Embryonic facial prominence (tissue), 1 donor: Measurements from ENCODE around the gene CDCP1.
A peak's percentile ranks its signal among the peaks of the same experiment; 100 is the strongest.

Experiments used
- DNase-seq: peaks from one replicate; pipeline ENCODE4 v3.0.0-alpha.2; 2016; ENCODE audit errors: extremely low spot score

CDCP1 gene, protein sequence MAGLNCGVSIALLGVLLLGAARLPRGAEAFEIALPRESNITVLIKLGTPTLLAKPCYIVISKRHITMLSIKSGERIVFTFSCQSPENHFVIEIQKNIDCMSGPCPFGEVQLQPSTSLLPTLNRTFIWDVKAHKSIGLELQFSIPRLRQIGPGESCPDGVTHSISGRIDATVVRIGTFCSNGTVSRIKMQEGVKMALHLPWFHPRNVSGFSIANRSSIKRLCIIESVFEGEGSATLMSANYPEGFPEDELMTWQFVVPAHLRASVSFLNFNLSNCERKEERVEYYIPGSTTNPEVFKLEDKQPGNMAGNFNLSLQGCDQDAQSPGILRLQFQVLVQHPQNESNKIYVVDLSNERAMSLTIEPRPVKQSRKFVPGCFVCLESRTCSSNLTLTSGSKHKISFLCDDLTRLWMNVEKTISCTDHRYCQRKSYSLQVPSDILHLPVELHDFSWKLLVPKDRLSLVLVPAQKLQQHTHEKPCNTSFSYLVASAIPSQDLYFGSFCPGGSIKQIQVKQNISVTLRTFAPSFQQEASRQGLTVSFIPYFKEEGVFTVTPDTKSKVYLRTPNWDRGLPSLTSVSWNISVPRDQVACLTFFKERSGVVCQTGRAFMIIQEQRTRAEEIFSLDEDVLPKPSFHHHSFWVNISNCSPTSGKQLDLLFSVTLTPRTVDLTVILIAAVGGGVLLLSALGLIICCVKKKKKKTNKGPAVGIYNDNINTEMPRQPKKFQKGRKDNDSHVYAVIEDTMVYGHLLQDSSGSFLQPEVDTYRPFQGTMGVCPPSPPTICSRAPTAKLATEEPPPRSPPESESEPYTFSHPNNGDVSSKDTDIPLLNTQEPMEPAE

GRCh38 chr3:45145681-45146614, at the start of gene CDCP1:
TSS of gene CDCP1 (minus strand) at chr3:45146378. CDS start at chr3:45146287, 91 bp downstream.
- DNase-seq = no peak

- DNase-seq = no peak
These were observed 48.6 kb upstream of the CDCP1 start for GRCh38 chr3:45194791-45195190.

DNA sequence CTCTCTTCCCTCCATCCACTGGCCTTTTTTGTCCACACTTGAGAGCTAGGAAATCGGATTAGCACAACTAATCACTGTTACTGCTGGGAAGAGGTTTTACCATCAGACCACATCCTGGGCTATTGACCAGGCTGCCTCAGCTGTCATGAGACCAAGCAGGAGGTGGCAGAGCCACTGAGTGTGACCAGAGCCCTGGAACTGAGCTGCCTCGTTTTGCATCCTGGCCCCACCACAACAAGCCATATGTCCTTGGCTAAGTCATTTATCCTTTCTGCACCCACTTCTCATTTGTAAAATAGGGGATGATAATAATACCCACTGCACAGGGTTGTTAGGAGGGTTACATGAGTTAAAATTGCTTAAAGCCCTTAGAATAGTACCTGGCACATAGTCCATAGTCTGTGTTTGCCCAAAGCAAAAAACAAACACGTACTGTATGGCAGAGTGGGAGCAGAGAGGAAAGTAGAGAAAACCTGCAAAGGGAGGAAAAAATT, 45.8 kb upstream of the CDCP1 start:
- no peak for DNase-seq

- no peak for DNase-seq
These were observed 45.2 kb upstream of the CDCP1 start for GRCh38 chr3:45191424-45191823.

DNA sequence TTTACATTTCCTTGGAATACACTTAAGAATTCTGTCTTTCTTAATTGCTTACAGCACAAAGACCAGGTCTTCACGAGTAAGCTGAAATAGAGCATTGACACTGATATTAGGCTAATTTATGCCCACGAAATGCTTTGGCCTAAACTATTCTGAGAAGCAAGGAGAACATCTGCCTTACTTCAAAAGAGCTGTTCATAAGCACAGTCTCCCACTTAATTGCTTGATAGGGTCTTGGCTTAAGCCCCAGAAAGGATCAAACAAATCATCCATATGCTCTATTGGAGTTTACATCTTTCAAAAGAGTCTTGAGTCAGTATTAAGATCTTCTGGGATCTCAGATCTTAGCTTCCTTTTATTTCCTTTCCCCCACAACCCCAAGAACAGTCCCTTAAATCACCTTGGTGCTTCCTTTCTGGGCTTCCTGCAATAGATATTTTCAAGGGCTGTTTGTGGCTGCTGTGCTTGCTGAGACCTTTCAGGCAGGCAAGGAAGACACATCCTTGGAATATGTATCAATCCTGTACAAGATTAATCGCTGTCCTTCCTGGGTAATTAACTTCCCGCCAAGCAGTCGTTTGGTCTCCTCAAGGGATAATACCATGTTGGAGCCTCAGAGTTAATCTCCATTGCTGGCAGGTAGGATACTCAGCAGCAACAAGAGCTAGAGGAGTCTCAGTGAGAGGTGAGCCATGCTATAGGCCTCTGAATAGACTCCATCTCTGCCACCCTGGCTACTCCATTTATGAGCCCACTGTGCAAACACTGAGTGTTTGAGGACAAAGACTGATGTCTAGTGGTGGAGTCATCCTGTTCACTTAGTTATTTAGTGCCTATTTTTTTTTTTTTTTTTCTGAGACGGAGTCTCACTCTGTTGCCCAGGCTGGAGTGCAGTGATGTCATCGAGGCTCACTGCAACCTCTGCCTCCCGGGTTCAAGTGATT, 42.8 kb upstream of the CDCP1 start:
- DNase-seq = no peak

DNA sequence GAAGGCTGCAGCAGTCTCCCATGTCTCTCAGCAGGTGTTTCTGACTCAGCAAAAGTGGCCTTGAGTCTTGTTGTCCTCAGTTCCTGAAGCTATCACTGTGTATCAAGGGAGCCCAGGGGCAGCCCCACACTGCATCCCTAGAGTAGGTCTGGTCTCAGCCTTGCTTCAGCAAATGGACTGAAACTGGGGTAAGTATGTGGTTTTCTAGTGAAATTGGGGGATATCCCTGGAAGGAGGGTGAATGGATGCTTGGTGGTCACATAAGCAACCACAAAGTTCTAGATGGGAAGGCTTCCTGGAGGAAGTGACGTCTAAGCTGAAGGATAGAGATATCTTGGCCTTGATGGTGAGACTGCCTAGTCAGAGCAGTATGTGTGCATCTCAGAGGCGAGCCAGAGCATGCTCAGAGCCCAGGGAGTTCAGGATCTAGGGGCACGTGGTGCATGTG, 41.5 kb upstream of the CDCP1 start:
- no peak for DNase-seq

DNA sequence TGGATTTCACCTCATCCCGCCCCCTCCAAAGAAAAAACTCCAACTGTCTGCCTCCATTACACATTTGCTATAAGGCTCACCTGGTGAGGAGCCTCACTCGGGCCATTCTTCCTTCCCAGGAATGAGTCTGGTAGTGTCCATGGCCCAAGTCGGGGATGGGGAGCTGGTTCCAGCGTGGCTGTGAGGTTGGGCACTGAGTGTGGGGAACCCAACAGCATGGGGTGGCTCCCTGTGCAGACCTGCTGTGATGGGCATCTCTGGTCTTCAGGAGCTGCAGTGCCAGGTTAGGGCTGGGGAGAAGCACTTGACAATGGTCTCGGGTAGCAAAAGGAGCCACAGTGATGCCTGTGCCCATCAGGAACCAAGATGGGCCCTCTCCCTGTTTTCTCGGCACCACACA, 40.7 kb upstream of the CDCP1 start:
- DNase-seq = no peak

GRCh38 chr3:45185461-45185860, 39.3 kb upstream of the CDCP1 start:
- DNase-seq = no peak

- no peak for DNase-seq
These were observed 38.9 kb upstream of the CDCP1 start for GRCh38 chr3:45185052-45185451.

DNA sequence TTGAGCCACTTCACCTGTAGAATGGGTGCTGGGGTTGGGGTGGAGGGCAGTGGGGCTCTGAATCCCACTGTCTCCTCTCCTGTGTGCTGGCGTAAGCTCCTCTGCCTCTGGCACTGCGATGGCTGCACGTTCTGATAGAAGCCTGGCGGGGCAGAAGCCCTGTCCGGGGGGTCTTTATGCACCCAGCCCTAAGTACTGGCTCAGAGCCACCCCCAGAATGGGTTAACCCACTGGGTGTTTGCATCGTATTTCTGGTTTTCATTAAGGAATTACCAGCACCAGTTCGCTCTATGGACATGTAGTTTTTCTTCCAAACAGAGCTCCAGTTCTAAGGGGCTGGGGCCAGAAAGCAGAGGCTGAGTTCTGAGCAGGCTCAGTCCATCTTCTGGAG, 37.7 kb upstream of the CDCP1 start:
- no peak for DNase-seq

- DNase-seq = peak; percentile 44
These were observed 37.0 kb upstream of the CDCP1 start for GRCh38 chr3:45182915-45183871.

DNA sequence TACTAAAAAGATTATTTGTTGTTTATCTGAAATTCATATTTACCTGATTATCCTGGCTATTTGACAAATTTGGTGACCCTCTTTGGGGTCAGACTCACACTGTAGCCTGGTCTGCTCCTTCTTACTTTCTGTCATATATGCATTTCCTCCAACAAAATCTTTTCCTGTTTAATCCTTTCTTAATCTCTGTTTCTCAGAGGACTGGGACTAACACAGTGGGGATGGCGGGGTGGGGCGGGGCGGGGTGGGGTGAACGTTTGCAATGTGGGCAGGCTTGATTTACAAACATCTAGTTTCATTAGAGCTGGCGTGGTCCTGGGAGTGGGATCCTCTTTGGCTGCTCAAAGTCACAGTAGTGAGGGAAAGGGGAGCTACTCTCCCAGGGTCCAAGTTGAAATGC, 35.3 kb upstream of the CDCP1 start:
- DNase-seq = no peak

- no peak for DNase-seq
These were observed 34.7 kb upstream of the CDCP1 start for GRCh38 chr3:45180899-45181298.

DNA sequence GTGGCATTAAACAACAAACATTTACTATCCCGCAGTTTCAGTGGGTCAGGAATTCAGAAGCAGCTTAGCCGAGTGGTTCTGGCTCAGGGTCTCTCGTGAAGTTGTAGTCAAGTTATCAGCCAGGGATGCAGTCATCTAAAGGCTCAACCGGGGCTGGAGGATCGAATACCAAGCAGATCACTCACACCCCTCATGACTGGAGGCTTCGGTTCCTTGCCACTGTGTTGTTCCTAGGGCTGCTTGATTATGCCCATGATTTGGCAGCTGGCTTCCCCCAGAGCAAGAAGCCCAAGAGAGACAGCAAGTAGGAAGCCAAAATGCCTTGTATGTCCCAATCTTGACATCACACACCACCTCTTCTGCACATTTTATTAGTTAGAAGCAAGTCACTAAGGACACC, 33.9 kb upstream of the CDCP1 start:
- no peak for DNase-seq

DNA sequence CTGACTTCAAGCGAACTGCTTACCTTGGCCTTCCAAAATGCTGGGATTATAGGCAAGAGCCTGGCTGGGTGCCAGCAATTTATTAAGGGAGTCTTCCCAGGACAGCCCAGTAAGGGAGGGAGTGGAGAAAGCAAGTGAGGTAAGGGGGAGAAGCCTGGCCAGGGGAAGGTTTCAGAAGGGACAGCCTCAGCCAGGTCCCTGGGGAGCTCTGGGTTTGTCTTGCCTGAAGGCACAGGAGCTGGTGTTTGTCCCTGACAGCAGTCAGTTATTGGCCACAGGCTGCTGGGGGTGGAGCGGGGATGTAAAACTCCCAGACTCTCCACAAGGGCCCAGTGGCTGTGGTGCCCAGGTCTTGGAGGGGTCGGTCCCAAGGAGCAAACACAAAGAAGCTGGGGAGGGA, 33.0 kb upstream of the CDCP1 start:
- DNase-seq = no peak

DNA sequence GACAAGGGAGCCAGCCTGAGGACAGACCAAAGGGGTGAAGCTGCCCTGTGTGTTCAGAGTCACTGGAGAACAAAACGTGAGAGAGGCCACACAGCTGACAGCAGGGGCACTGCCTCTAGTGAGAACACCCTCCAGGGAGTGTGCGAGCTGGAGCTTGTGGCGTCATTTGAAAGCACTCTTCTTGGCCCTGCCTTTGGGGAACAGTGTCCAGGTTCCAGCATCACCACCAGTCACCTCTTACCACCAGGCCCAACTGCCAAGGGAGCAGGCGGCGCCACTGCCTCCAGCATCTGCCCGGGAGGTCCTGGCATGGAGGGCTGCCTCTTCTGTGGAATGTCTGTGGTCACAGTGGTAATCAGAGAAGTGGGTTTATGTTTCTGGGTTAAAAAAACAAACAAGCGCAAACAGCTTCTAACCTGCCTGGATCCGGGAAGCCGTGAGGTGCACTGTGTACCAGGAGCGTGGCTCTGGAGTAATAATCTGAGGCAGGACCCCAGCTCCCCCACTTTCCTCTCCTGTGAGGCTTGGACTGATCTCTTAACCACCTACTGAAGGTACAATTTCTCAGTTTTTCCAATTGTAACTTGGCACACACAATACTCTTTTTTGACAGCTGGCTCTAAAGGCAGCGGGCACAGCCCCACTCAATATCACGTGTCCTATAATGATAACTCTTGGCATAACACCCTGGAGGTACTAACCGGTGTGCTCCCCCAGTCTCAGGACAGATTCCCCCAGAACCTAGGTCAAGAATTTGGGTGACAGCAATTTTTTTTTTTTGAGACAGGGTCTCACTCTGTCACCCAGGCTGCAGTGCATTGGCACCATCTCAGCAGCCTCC, 32.2 kb upstream of the CDCP1 start:
- DNase-seq = no peak

GRCh38 chr3:45176912-45177311, 30.7 kb upstream of the CDCP1 start:
- no peak for DNase-seq

- DNase-seq = no peak
These were observed 28.1 kb upstream of the CDCP1 start for GRCh38 chr3:45174234-45174633.
